Uterus (tissue), 4 donors: Measurements from ENCODE around the gene RBP5. TPM values are rescaled to one million over a fixed set of nuclear protein-coding genes. Genes with fewer than 3 reads are reported as not detected.
A peak's percentile ranks its signal among the peaks of the same experiment; 100 is the strongest.

Experiments
- DNase-seq, 2 donors: peaks; one replicate each; pipeline ENCODE4 v3.0.0-alpha.2; 2019 to 2020
- H3K27ac ChIP-seq, 2 donors: fragments of 200-600 bp; sonication (generic); 1 replicate in 1 of 2; 2 replicates in 1 of 2; pipeline ENCODE4 v1.5.1; 2016 to 2018
- H3K27me3 ChIP-seq, 2 donors: fragments of 200-600 bp; sonication (generic); one replicate each; pipeline ENCODE4 v1.5.1; 2018 to 2019; ENCODE audit warnings: control low read depth in 1 of 2
- H3K36me3 ChIP-seq, 2 donors: fragments of 200-600 bp; sonication (generic); one replicate each; pipeline ENCODE4 v1.5.1; 2019; ENCODE audit warnings: control low read depth in 1 of 2
- H3K4me1 ChIP-seq, 2 donors: fragments of 200-600 bp; sonication (generic); one replicate each; pipeline ENCODE4 v1.5.1; 2018 to 2019; ENCODE audit warnings: control low read depth in 1 of 2
- H3K4me3 ChIP-seq, 2 donors: fragments of 200-600 bp; sonication (generic); 1 replicate in 1 of 2; 2 replicates in 1 of 2; pipeline ENCODE4 v1.5.1; 2018 to 2019; ENCODE audit warnings: mild to moderate bottlenecking in 1 of 2
- H3K9me3 ChIP-seq, 2 donors: fragments of 200-600 bp; sonication (generic); one replicate each; pipeline ENCODE4 v1.5.1; 2019; ENCODE audit warnings: control low read depth in 1 of 2
- CTCF ChIP-seq, 4 experiments: fragments of 200-600 bp in 2 of 4; fragments of 450-650 bp in 2 of 4; sonication (generic) in 2 of 4; IDR thresholded peaks; one replicate each; pipeline ENCODE4 v1.5.1; 2016 to 2019; ENCODE audit warnings: antibody characterized with exemption in 4 of 4, mild to moderate bottlenecking in 2 of 4, moderate library complexity in 1 of 4
- POLR2A ChIP-seq, 2 donors: fragments of 450-650 bp; IDR thresholded peaks; one replicate each; pipeline ENCODE4 v1.6.1; 2016; ENCODE audit warnings: antibody characterized with exemption in 2 of 2, mild to moderate bottlenecking in 1 of 2, moderate library complexity in 1 of 2
- intact Hi-C: fragments of 100-400 bp; cut with DNase I; formaldehyde crosslinking; loops from one replicate; pipeline ENCODE4 v1.15.1; 2023; ENCODE audit warnings: low total_unique reads
- total RNA-seq, 4 donors: library from RNA; depleted of rRNA in 3 of 4; stranded (reverse); fragments of >200 nt in 3 of 4; gene quantifications; one replicate each; pipeline versions ENCODE4 v1.1.0 to v1.2.4, GENCODE V29; 2014 to 2023
- donor health status: DM: yes; HTN: yes; CAD: no.

RBP5 gene
- total RNA-seq, 4 donors from 2014 or later, result 2.4 to 26.5 (median 8.2) TPM; not detected in 1

DNA sequence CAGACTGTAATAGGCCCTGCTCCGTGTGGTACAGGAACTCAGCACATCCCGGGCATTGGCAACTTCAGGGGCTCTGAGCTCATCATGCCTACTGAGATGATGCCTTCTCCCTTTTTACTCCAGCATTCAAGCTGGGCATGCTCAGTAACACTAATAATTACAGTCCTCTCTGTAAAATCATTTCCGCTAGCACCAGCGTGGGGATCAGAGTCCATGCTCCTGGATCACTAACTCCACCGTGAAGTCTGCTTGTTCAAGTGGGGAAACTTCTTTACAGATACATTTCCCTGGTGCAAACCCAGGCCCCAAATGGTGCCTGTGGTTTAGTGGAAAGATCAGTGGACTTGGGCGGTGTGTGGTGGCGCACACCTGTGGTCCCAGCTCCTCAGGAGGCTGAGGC lies 18.2 kb upstream of the RBP5 start:
- no peak for TF ChIP-seq POLR2A (IDR thresholded peaks at IDR 0.05)
- TF ChIP-seq CTCF (IDR thresholded peaks at IDR 0.05), result no peak
- intact Hi-C loops, result no loop called here
- no peaks in the 10 kb centered on the region for H3K36me3 ChIP-seq
- no peaks in the 10 kb centered on the region for H3K4me1 ChIP-seq
- H3K4me3 ChIP-seq, result no peak overlapping the region
- no peaks in the 10 kb centered on the region for H3K9me3 ChIP-seq
- H3K27me3 ChIP-seq, result no peaks in the 10 kb centered on the region
- no peak overlapping the region for H3K27ac ChIP-seq
- DNase-seq, result no peak

- no peaks in the 10 kb centered on the region for H3K4me1 ChIP-seq
- DNase-seq, result no peak
- no peaks in the 10 kb centered on the region for H3K9me3 ChIP-seq
- H3K4me3 ChIP-seq, result no peak overlapping the region
- intact Hi-C loops, result no loop called here
- TF ChIP-seq POLR2A (IDR thresholded peaks at IDR 0.05) (no peak), CTCF (IDR thresholded peaks at IDR 0.05) (no peak)
- no peaks in the 10 kb centered on the region for H3K36me3 ChIP-seq
- no peaks in the 10 kb centered on the region for H3K27me3 ChIP-seq
- no peak overlapping the region for H3K27ac ChIP-seq
These were observed 17.5 kb upstream of the RBP5 start for GRCh38 chr12:7146228-7146627.

GRCh38 chr12:7145671-7146070 lies 17.0 kb upstream of the RBP5 start:
- Histone ChIP-seq H3K27ac (no peak overlapping the region), H3K9me3 (no peaks in the 10 kb centered on the region), H3K36me3 (no peaks in the 10 kb centered on the region), H3K27me3 (no peaks in the 10 kb centered on the region), H3K4me1 (no peaks in the 10 kb centered on the region), H3K4me3 (no peak overlapping the region)
- no peak for TF ChIP-seq POLR2A (IDR thresholded peaks at IDR 0.05)
- no peak for DNase-seq
- intact Hi-C loops, result no loop called here

DNA sequence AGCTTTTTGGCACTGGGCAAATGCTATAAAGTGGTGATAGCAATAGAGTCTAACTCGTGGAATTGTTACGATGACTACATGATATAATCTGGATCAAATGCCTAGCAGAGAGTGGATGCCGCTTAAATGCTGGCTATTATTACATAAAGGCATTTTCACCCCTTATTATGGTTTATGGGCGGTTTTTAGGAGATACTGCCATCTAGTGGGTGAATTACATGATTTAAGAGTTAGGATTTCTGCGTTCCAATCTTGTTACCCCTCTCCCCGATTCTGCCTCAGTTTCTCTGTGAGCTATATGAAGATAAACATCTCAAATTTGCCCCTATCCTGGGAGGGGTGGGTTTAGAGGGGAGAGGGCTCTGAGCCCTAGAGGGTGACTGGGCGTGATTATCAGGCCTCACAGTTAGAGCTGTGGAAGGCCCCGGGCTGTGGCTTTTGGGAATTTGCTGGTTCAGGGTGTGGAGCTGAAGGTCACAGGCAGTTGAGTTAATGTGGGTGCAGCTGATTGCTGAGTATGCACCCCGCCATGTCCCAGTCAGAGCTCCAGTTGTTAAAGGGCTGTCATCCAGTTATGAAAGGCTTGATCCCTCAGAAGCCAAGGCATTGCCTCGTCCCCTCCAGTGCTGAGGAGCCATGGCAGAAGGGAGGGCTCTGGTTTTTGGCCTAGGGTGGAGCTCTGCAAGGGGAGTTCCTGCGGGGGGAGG lies 15.9 kb upstream of the RBP5 start:
- TF ChIP-seq POLR2A (IDR thresholded peaks at IDR 0.05), result no peak
- TF ChIP-seq CTCF (IDR thresholded peaks at IDR 0.05), result peak; percentile 46 to 59 (median 51)
- Histone ChIP-seq H3K9me3 (no peaks in the 10 kb centered on the region), H3K4me1 (no peaks in the 10 kb centered on the region), H3K27me3 (no peaks in the 10 kb centered on the region), H3K4me3 (no peak overlapping the region), H3K36me3 (no peaks in the 10 kb centered on the region), H3K27ac (no peak overlapping the region)
- intact Hi-C loops, result no loop called here
- DNase-seq, result peak in 1 of 2 donors; percentile 13

DNA sequence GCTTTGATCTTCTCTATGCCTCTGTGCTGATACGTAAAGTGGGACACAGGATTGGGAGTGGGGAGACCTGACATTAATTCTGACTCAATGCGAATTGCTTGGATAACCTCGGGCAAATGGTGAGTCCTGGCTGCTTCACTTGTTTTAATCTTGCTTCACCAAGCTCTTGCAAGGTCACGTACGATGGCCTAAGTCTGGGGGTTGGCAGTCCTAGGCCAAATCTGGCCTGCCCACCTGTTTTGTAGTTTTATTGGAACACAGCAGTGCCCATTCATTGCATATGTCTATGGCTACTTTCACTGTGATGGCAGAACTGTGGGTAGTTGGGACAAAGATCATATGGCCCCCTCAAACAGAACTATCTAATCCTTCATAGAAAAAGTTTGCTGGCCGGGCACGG lies 14.9 kb upstream of the RBP5 start:
- no peak overlapping the region for H3K27ac ChIP-seq
- no peaks in the 10 kb centered on the region for H3K4me1 ChIP-seq
- no peak overlapping the region for H3K4me3 ChIP-seq
- no peaks in the 10 kb centered on the region for H3K27me3 ChIP-seq
- H3K36me3 ChIP-seq, result no peaks in the 10 kb centered on the region
- DNase-seq, result no peak
- H3K9me3 ChIP-seq, result no peaks in the 10 kb centered on the region
- TF ChIP-seq CTCF (IDR thresholded peaks at IDR 0.05), result no peak
- no peak for TF ChIP-seq POLR2A (IDR thresholded peaks at IDR 0.05)
- intact Hi-C loops, result no loop called here
